MM.1S (cell line): ENCODE measurements around the gene PRKG1.

Experiments
- EZH2 ChIP-seq: fragments of 300-600 bp; sonication (generic); optimal IDR thresholded peaks from 2 replicates; pipeline ENCODE3; 2017; ENCODE audit warnings: low read depth, mild to moderate bottlenecking, antibody characterized with exemption, low read length, mixed read lengths
- EZH2phosphoT487 ChIP-seq: fragments of 300-600 bp; sonication (generic); IDR thresholded peaks from 2 replicates; pipeline ENCODE4 v1.6.1; 2018; ENCODE audit warnings: antibody characterized with exemption, low read length
- TF ChIP-seq, protein P1 (sequence below): fragments of 300-600 bp; sonication (generic); IDR thresholded peaks from 2 replicates; pipeline ENCODE4 v1.5.1; 2016; ENCODE audit warnings: antibody characterized with exemption, low read length, mixed read lengths

- TF ChIP-seq, protein P1, sequence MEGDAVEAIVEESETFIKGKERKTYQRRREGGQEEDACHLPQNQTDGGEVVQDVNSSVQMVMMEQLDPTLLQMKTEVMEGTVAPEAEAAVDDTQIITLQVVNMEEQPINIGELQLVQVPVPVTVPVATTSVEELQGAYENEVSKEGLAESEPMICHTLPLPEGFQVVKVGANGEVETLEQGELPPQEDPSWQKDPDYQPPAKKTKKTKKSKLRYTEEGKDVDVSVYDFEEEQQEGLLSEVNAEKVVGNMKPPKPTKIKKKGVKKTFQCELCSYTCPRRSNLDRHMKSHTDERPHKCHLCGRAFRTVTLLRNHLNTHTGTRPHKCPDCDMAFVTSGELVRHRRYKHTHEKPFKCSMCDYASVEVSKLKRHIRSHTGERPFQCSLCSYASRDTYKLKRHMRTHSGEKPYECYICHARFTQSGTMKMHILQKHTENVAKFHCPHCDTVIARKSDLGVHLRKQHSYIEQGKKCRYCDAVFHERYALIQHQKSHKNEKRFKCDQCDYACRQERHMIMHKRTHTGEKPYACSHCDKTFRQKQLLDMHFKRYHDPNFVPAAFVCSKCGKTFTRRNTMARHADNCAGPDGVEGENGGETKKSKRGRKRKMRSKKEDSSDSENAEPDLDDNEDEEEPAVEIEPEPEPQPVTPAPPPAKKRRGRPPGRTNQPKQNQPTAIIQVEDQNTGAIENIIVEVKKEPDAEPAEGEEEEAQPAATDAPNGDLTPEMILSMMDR = no peak
- TF ChIP-seq EZH2phosphoT487 (no peak), EZH2 (no peak)
Measured at GRCh38 chr10:52027055-52027705, 952.9 kb downstream of the PRKG1 start.
